K562 (cell line): ENCODE data around the gene ZFYVE1. TPM values are rescaled to one million over a fixed set of nuclear protein-coding genes. Genes with fewer than 3 reads are reported as not detected.

ENCODE experiments used
- ATAC-seq: fragments of 200-7000 bp; cut with Tn5 transposase; 3 replicates; pipeline ENCODE4 v1.9.1; 2020; ENCODE audit warnings: moderate library complexity
- BruUV-seq: library from RNA; stranded (reverse); fragments of 400-500 nt; replicated peaks from 2 replicates; lab custom pipeline; 2021; lab: Mats Ljungman, UMichigan
- CTCF ChIA-PET: fragments of 300-600 bp; formaldehyde crosslinking; extraction: SDS; loops from one replicate; lab custom pipeline; 2021; ENCODE audit warnings: low intra/inter-chr PET ratio; lab: Yijun Ruan, JAX
- POLR2A ChIA-PET: fragments of 300-600, 350-650 bp; sonication (Branson Sonifier 250); formaldehyde crosslinking; extraction: SDS; loops from one replicate; lab custom pipeline; 2021; ENCODE audit warnings: antibody characterized with exemption, inconsistent platforms; lab: Yijun Ruan, JAX
- DNase-seq, 4 experiments: peaks; one replicate each; pipeline versions ENCODE4 v3.0.0 to v3.0.0-alpha.2; 2011 to 2018; ENCODE audit warnings: low spot score in 3 of 4, mixed read lengths in 3 of 4; ENCODE audit errors: extremely low read depth in 1 of 4
- FAIRE-seq: peaks from 2 replicates; lab custom pipeline; 2011; peaks lifted over from hg19 to GRCh38; lab: Jason Lieb, UNC
- H2AFZ ChIP-seq: 2 replicates; pipeline ENCODE4 v1.6.0; 2011; ENCODE audit warnings: low read depth, low read length, control low read depth, inconsistent platforms
- H3K27ac ChIP-seq: fragments of 200-600 bp; 3 replicates; pipeline ENCODE4 v1.8.0; 2011; ENCODE audit warnings: low read depth, mild to moderate bottlenecking, control low read depth, inconsistent platforms, low read length, moderate library complexity, mixed read lengths; ENCODE audit errors: extremely low read depth
- H3K27me3 ChIP-seq, 2 experiments: fragments of 300-600 bp in 1 of 2; 2 replicates in 1 of 2; 3 replicates in 1 of 2; pipeline versions ENCODE4 v1.6.0 to v1.8.0; 2011; ENCODE audit warnings: inconsistent platforms in 2 of 2, low read length in 2 of 2, mild to moderate bottlenecking in 1 of 2, mixed read lengths in 1 of 2, moderate library complexity in 1 of 2; ENCODE audit not compliant: control insufficient read depth in 2 of 2, insufficient read depth in 2 of 2
- H3K36me3 ChIP-seq: fragments of 300-600 bp; 3 replicates; pipeline ENCODE4 v1.8.0; 2011; ENCODE audit warnings: mild to moderate bottlenecking, low read length, inconsistent platforms; ENCODE audit not compliant: control insufficient read depth, insufficient read depth
- H3K4me1 ChIP-seq, 2 experiments: fragments of 200-600 bp in 1 of 2; replicated peaks in 1 of 2; 2 replicates in 1 of 2; 3 replicates in 1 of 2; pipeline versions ENCODE4 v1.5.1 to v1.8.0; 2011; ENCODE audit warnings: inconsistent platforms in 2 of 2, low read length in 2 of 2, mild to moderate bottlenecking in 1 of 2, mixed read lengths in 1 of 2, moderate library complexity in 1 of 2; ENCODE audit not compliant: control insufficient read depth in 2 of 2, insufficient read depth in 2 of 2
- H3K4me2 ChIP-seq: 2 replicates; pipeline ENCODE4 v1.6.1; 2011; ENCODE audit warnings: low read length, control low read depth, inconsistent platforms, mixed read lengths; ENCODE audit not compliant: insufficient read depth
- H3K4me3 ChIP-seq: fragments of 200-600 bp; sonication (generic), shearing (Covaris generic); 2 replicates; pipeline ENCODE4 v1.5.1; 2016; ENCODE audit warnings: control low read depth, inconsistent platforms
- H3K79me2 ChIP-seq: fragments of 200-600 bp; 3 replicates; pipeline ENCODE4 v1.8.0; 2011; ENCODE audit warnings: low read length, inconsistent platforms; ENCODE audit not compliant: control insufficient read depth, insufficient read depth
- H3K9ac ChIP-seq, 2 experiments: 2 replicates each; pipeline versions ENCODE4 v1.6.0 to v1.6.1; 2011; ENCODE audit warnings: low read depth in 2 of 2, low read length in 2 of 2, control low read depth in 1 of 2, inconsistent platforms in 1 of 2, mild to moderate bottlenecking in 1 of 2, mixed read lengths in 1 of 2; ENCODE audit not compliant: insufficient read depth in 1 of 2
- H3K9me1 ChIP-seq: one replicate; pipeline ENCODE4 v1.6.0; 2011; ENCODE audit warnings: inconsistent platforms, mild to moderate bottlenecking, low read length, moderate library complexity; ENCODE audit not compliant: control insufficient read depth, insufficient read depth
- H3K9me3 ChIP-seq: replicated peaks from 2 replicates; pipeline ENCODE4 v1.5.1; 2011; ENCODE audit warnings: low read depth, low read length, inconsistent platforms; ENCODE audit not compliant: control insufficient read depth, insufficient read depth
- H4K20me1 ChIP-seq: replicated peaks from 2 replicates; pipeline ENCODE4 v1.6.1; 2011; ENCODE audit warnings: low read length, inconsistent platforms, mixed read lengths; ENCODE audit not compliant: control insufficient read depth, insufficient read depth
- ARID4B ChIP-seq: sonication (generic); formaldehyde crosslinking; IDR thresholded peaks from 2 replicates; pipeline ENCODE4 v1.8.0; 2022; ENCODE audit warnings: mild to moderate bottlenecking, missing genetic modification reagents
- BCL6 ChIP-seq: fragments of 250-450 bp; sonication (Bioruptor Pico); IDR thresholded peaks from 2 replicates; pipeline ENCODE4 v1.4.0; 2020
- MCM7 ChIP-seq, 2 experiments: fragments of 450-650 bp; IDR thresholded peaks; 2 replicates each; pipeline ENCODE4 v1.6.1; 2016 to 2018
- MED1 ChIP-seq: sonication (generic); formaldehyde crosslinking; IDR thresholded peaks from 2 replicates; pipeline ENCODE4 v1.8.1; 2023; ENCODE audit warnings: missing genetic modification reagents, borderline replicate concordance
- ZNF197 ChIP-seq: fragments of 200-800 bp; sonication (Bioruptor generic); IDR thresholded peaks from 2 replicates; pipeline ENCODE4 v1.6.1; 2016; ENCODE audit warnings: low read depth, missing genetic modification characterization, missing compliant biosample characterization
- ZNF644 ChIP-seq: fragments of 200-800 bp; sonication (Bioruptor generic); IDR thresholded peaks from 2 replicates; pipeline ENCODE4 v1.6.1; 2016; ENCODE audit warnings: low read depth, missing genetic modification characterization, missing compliant biosample characterization
- WGBS: fragments of 100-300 bp; shearing (Covaris generic); methylation state at CpG from one replicate; pipeline ENCODE4 v1.1.6; 2016; ENCODE audit warnings: low coverage, mixed read lengths; ENCODE audit not compliant: insufficient coverage; ENCODE audit errors: missing lambda C conversion rate; 5-methylcytosine and 5-hydroxymethylcytosine counted together
- in situ Hi-C: fragments of 300-500 bp; cut with MboI; formaldehyde crosslinking; loops from 4 replicates; pipeline ENCODE4 v1.15.0; 2018; ENCODE audit warnings: inconsistent platforms, mixed read lengths
- intact Hi-C: fragments of 100-400 bp; cut with micrococcal nuclease; formaldehyde crosslinking; loops from 2 replicates; pipeline ENCODE4 v1.14.2; 2022
- polyA plus RNA-seq, 8 experiments: library from polyadenylated mRNA; depleted of rRNA in 4 of 8; stranded (reverse) in 5 of 8; unstranded in 3 of 8; fragments of >200 nt; fragmentation: Nextera tagmentation in 2 of 8; fragmentation: Illumina TruSeq in 1 of 8; extraction: Ambion mirVana in 2 of 8; extraction: Trizol in 1 of 8; gene quantifications; 2 replicates each; pipeline versions ENCODE4 v1.2.1 to v1.2.3, GENCODE V29; 2011 to 2014; ENCODE audit warnings: inconsistent platforms in 1 of 8, missing spikeins in 1 of 8
- total RNA-seq, 7 experiments: library from RNA; depleted of rRNA in 6 of 7; stranded (reverse); fragments of >200 nt in 6 of 7; fragmentation: Illumina TruSeq in 2 of 7; extraction: Trizol in 2 of 7; gene quantifications; 2 replicates each; pipeline versions ENCODE4 v1.2.1 to v1.2.3, GENCODE V29; 2011 to 2021; ENCODE audit warnings: low replicate concordance in 1 of 7
- TF ChIP-seq, protein P1 (sequence below): fragments of 450-650 bp; IDR thresholded peaks from one replicate; pipeline ENCODE4 v1.6.1; 2018; ENCODE audit warnings: mild to moderate bottlenecking, moderate library complexity; ENCODE audit not compliant: partially characterized antibody
- TF ChIP-seq, protein P2 (sequence below): sonication (generic); formaldehyde crosslinking; IDR thresholded peaks from 2 replicates; pipeline ENCODE4 v1.8.1; 2023; ENCODE audit warnings: mild to moderate bottlenecking, missing genetic modification reagents
- TF ChIP-seq, protein P3 (sequence below): fragments of 150-350 bp; IDR thresholded peaks from 2 replicates; pipeline ENCODE4 v1.6.1; 2014; ENCODE audit warnings: low read depth, mild to moderate bottlenecking, low read length, borderline replicate concordance

ZFYVE1 gene
- total and polyA plus RNA-seq, 9 of the 15 experiments (the other 6 are each of a cell fraction or from before 2014, with no cell fraction given) = 0.62 to 5.5 (median 3.4) TPM

GRCh38 chr14:73027546-73027945 is 640 bp upstream of the ZFYVE1 start:
- H3K9me1 ChIP-seq = no peaks in the 10 kb centered on the region
- BruUV-seq = TSS peak; percentile 93
- no peak for TF ChIP-seq MED1 (CRISPR knock-in tag)
- TF ChIP-seq, protein P1, sequence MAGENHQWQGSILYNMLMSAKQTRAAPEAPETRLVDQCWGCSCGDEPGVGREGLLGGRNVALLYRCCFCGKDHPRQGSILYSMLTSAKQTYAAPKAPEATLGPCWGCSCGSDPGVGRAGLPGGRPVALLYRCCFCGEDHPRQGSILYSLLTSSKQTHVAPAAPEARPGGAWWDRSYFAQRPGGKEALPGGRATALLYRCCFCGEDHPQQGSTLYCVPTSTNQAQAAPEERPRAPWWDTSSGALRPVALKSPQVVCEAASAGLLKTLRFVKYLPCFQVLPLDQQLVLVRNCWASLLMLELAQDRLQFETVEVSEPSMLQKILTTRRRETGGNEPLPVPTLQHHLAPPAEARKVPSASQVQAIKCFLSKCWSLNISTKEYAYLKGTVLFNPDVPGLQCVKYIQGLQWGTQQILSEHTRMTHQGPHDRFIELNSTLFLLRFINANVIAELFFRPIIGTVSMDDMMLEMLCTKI = no peak
- no peak for TF ChIP-seq ARID4B (CRISPR knock-in tag)
- TF ChIP-seq, protein P2, sequence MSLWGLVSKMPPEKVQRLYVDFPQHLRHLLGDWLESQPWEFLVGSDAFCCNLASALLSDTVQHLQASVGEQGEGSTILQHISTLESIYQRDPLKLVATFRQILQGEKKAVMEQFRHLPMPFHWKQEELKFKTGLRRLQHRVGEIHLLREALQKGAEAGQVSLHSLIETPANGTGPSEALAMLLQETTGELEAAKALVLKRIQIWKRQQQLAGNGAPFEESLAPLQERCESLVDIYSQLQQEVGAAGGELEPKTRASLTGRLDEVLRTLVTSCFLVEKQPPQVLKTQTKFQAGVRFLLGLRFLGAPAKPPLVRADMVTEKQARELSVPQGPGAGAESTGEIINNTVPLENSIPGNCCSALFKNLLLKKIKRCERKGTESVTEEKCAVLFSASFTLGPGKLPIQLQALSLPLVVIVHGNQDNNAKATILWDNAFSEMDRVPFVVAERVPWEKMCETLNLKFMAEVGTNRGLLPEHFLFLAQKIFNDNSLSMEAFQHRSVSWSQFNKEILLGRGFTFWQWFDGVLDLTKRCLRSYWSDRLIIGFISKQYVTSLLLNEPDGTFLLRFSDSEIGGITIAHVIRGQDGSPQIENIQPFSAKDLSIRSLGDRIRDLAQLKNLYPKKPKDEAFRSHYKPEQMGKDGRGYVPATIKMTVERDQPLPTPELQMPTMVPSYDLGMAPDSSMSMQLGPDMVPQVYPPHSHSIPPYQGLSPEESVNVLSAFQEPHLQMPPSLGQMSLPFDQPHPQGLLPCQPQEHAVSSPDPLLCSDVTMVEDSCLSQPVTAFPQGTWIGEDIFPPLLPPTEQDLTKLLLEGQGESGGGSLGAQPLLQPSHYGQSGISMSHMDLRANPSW (CRISPR knock-in tag) = no peak
- TF ChIP-seq ZNF197 (CRISPR knock-in tag) = peak; percentile 24; the same call in 1 of the 2 replicates
- TF ChIP-seq BCL6 (CRISPR knock-in tag) = no peak
- TF ChIP-seq ZNF644 (tag) = 0 out of 2 replicates have a peak, but pooled peaks have one; percentile 9
- TF ChIP-seq, protein P3, sequence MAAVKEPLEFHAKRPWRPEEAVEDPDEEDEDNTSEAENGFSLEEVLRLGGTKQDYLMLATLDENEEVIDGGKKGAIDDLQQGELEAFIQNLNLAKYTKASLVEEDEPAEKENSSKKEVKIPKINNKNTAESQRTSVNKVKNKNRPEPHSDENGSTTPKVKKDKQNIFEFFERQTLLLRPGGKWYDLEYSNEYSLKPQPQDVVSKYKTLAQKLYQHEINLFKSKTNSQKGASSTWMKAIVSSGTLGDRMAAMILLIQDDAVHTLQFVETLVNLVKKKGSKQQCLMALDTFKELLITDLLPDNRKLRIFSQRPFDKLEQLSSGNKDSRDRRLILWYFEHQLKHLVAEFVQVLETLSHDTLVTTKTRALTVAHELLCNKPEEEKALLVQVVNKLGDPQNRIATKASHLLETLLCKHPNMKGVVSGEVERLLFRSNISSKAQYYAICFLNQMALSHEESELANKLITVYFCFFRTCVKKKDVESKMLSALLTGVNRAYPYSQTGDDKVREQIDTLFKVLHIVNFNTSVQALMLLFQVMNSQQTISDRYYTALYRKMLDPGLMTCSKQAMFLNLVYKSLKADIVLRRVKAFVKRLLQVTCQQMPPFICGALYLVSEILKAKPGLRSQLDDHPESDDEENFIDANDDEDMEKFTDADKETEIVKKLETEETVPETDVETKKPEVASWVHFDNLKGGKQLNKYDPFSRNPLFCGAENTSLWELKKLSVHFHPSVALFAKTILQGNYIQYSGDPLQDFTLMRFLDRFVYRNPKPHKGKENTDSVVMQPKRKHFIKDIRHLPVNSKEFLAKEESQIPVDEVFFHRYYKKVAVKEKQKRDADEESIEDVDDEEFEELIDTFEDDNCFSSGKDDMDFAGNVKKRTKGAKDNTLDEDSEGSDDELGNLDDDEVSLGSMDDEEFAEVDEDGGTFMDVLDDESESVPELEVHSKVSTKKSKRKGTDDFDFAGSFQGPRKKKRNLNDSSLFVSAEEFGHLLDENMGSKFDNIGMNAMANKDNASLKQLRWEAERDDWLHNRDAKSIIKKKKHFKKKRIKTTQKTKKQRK = no peak
- TF ChIP-seq MCM7 (IDR thresholded peaks at IDR 0.05) = no peak

More at GRCh38 chr14:73027546-73027945, 640 bp upstream of the ZFYVE1 start:
- POLR2A ChIA-PET = interaction anchor here (0.6 to 4.1 kb wide), 7 partner anchors 10 to 1706 kb away, joined by 3 to 15 read pairs (median 4); partner anchors contain the start of gene RBM25
- no peaks in the 10 kb centered on the region for H3K27me3 ChIP-seq
- no peak for ATAC-seq
- peak overlapping the region in 1 of 2 experiments; percentile 62; a peak in 2 of 4 replicates for H3K9ac ChIP-seq
- 29% methylated on average over 3 of the region's 3 CpGs for WGBS
- H3K4me1 ChIP-seq = peaks cover 0 to 5% of the 10 kb centered on the region in 2 experiments; a peak in 3 of 5 replicates
- peak overlapping the region; percentile 85 for H3K4me2 ChIP-seq
- intact Hi-C loops (no loop called here), in situ Hi-C loops (loop anchor here (25.0 kb wide), 1 partner anchor 435 kb away; the partner anchor contains the start of gene NUMB)
- H3K27ac ChIP-seq = peak overlapping the region; percentile 69
- H3K9me3 ChIP-seq = no peaks in the 10 kb centered on the region
- CTCF ChIA-PET = no interaction called here
- no peaks in the 10 kb centered on the region for H4K20me1 ChIP-seq
- peaks cover 7% of the 10 kb centered on the region; the same call in 1 of the 3 replicates for H3K79me2 ChIP-seq
- H2AFZ ChIP-seq = peak overlapping the region; percentile 94
- DNase-seq = peak in 1 of 4 experiments; percentile 11
- FAIRE-seq = no peak
- H3K36me3 ChIP-seq = peaks cover 8% of the 10 kb centered on the region; the same call in 1 of the 3 replicates
- H3K4me3 ChIP-seq = peak overlapping the region; percentile 68
